Panc1 (cell line): Measurements from ENCODE around the gene KLHL11. TPM values are rescaled to one million over a fixed set of nuclear protein-coding genes. Genes with fewer than 3 reads are reported as not detected.
A peak's percentile ranks its signal among the peaks of the same experiment; 100 is the strongest.

ENCODE experiments used
- ATAC-seq: fragments of 200-7000 bp; cut with Tn5 transposase; 2 replicates; pipeline ENCODE4 v1.9.1; 2020; ENCODE audit warnings: mild to moderate bottlenecking, moderate library complexity
- BruUV-seq: library from RNA; stranded (reverse); fragments of 400-500 nt; replicated peaks from 2 replicates; lab custom pipeline; 2021; lab: Mats Ljungman, UMichigan
- CTCF ChIA-PET: fragments of 300-600 bp; sonication (Branson Sonifier 250); formaldehyde crosslinking; loops from one replicate; lab custom pipeline; 2022; ENCODE audit warnings: antibody characterized with exemption; lab: Charles Lee
- POLR2A ChIA-PET: fragments of 300-600 bp; sonication (Branson Sonifier 250); formaldehyde crosslinking; loops from one replicate; lab custom pipeline; 2022; ENCODE audit warnings: antibody characterized with exemption; lab: Charles Lee
- DNase-seq: peaks from one replicate; pipeline ENCODE4 v3.0.0-alpha.2; 2010; ENCODE audit warnings: low read depth, low spot score
- H3K27ac ChIP-seq: 2 replicates; pipeline ENCODE4 v1.5.1; 2011; ENCODE audit warnings: mild to moderate bottlenecking, low read length, inconsistent platforms
- H3K27me3 ChIP-seq: fragments of 200-500 bp; sonication (Bioruptor generic); 2 replicates; pipeline ENCODE4 v1.6.0; 2014; ENCODE audit warnings: low read length, inconsistent platforms; ENCODE audit not compliant: control insufficient read depth, insufficient read depth
- H3K36me3 ChIP-seq: fragments of 200-500 bp; sonication (Bioruptor generic); 2 replicates; pipeline ENCODE4 v1.5.1; 2014; ENCODE audit warnings: inconsistent platforms, mild to moderate bottlenecking, low read length, moderate library complexity; ENCODE audit not compliant: control insufficient read depth, insufficient read depth
- H3K4me1 ChIP-seq: 2 replicates; pipeline ENCODE4 v1.5.1; 2011; ENCODE audit warnings: inconsistent platforms, mild to moderate bottlenecking, low read length, moderate library complexity; ENCODE audit not compliant: control insufficient read depth, insufficient read depth
- H3K4me3 ChIP-seq, 2 experiments: 2 replicates each; pipeline ENCODE4 v1.5.1; 2011 to 2012; ENCODE audit warnings: low read depth in 2 of 2, low read length in 2 of 2, mild to moderate bottlenecking in 2 of 2, inconsistent platforms in 1 of 2, moderate library complexity in 1 of 2
- H3K9me3 ChIP-seq: fragments of 200-500 bp; sonication (Bioruptor generic); 2 replicates; pipeline ENCODE4 v1.5.1; 2014; ENCODE audit warnings: low read depth, mild to moderate bottlenecking, inconsistent platforms, low read length, moderate library complexity; ENCODE audit not compliant: control insufficient read depth, insufficient read depth
- CTCF ChIP-seq: fragments of 450-650 bp; IDR thresholded peaks from 2 replicates; pipeline ENCODE4 v1.5.1; 2017; ENCODE audit warnings: mild to moderate bottlenecking
- POLR2AphosphoS5 ChIP-seq: IDR thresholded peaks from 2 replicates; pipeline ENCODE4 v1.6.1; 2012; ENCODE audit warnings: mild to moderate bottlenecking, low read depth, low read length, moderate library complexity
- REST ChIP-seq, 2 experiments: IDR thresholded peaks; 2 replicates each; pipeline ENCODE4 v1.6.1; 2011 to 2012; ENCODE audit warnings: low read depth in 2 of 2, control low read depth in 1 of 2, low read length in 1 of 2, mild to moderate bottlenecking in 1 of 2, moderate library complexity in 1 of 2; ENCODE audit not compliant: insufficient read depth in 1 of 2
- SIN3A ChIP-seq: IDR thresholded peaks from 2 replicates; pipeline ENCODE4 v1.6.1; 2012; ENCODE audit warnings: low read depth, mild to moderate bottlenecking, low read length, moderate library complexity, borderline replicate concordance; ENCODE audit not compliant: insufficient read depth
- TCF7L2 ChIP-seq: IDR thresholded peaks from 2 replicates; pipeline ENCODE4 v1.6.1; 2011; ENCODE audit warnings: mild to moderate bottlenecking, low read depth, low read length, inconsistent platforms
- in situ Hi-C: cut with HindIII; loops from 2 replicates; pipeline ENCODE4 v1.10.0; 2016; ENCODE audit warnings: low sequenced_read_pairs, low pct_unique_long_range_greater_than_20kb
- intact Hi-C: fragments of 100-400 bp; cut with micrococcal nuclease; formaldehyde crosslinking; loops from one replicate; pipeline ENCODE4 v1.10.0; 2022; ENCODE audit not compliant: unreplicated experiment
- total RNA-seq: library from RNA; stranded (reverse); gene quantifications from one replicate; pipeline ENCODE4 v1.2.1, GENCODE V29; 2021; ENCODE audit not compliant: unreplicated experiment

Gene KLHL11
- total RNA-seq, 1 experiment from 2014 or later: 12.5 TPM

- Histone ChIP-seq H3K36me3 (no peaks in the 10 kb centered on the region; the same call in none of the 2 replicates), H3K4me3 (peak overlapping the region; percentile 69 to 85), H3K4me1 (peaks cover 5% of the 10 kb centered on the region; the same call in 1 of the 2 replicates), H3K27ac (peak overlapping the region; percentile 79), H3K9me3 (no peaks in the 10 kb centered on the region), H3K27me3 (no peaks in the 10 kb centered on the region)
- ATAC-seq: no peak; the same call in 1 of the 2 replicates
- TF ChIP-seq POLR2AphosphoS5 (no peak), TCF7L2 (no peak), CTCF (no peak)
- intact Hi-C loops (no loop called here), in situ Hi-C loops (no loop called here)
- BruUV-seq: no TSS peak
- no peak for DNase-seq
- ChIA-PET POLR2A (interaction anchor here (0.7 kb wide), 2 partner anchors 12 to 23 kb away, joined by 3 read pairs; no protein-coding TSS in a partner anchor), CTCF (no interaction called here)
These were observed 756 bp downstream of the KLHL11 start for GRCh38 chr17:41864498-41864835.

- TF ChIP-seq REST (IDR thresholded peaks at IDR 0.05; ENCODE audit: insufficient read depth in 1 of 2, low read depth in 2 of 2, low read length in 1 of 2) (no peak), POLR2AphosphoS5 (no peak), TCF7L2 (no peak), SIN3A (no peak), CTCF (no peak)
- H3K4me1 ChIP-seq: peaks cover 5% of the 10 kb centered on the region; the same call in 1 of the 2 replicates
- intact Hi-C loops: no loop called here
- CTCF ChIA-PET: interaction anchor here (0.7 kb wide), 2 partner anchors 51 to 87 kb away, joined by 3 to 5 read pairs; no protein-coding TSS in a partner anchor
- POLR2A ChIA-PET: no interaction called here
- DNase-seq (no peak), ATAC-seq (no peak)
- in situ Hi-C loops: no loop called here
- H3K36me3 ChIP-seq: no peaks in the 10 kb centered on the region; the same call in 1 of the 2 replicates
- BruUV-seq: no TSS peak
- H3K9me3 ChIP-seq: no peaks in the 10 kb centered on the region
- H3K27ac ChIP-seq: no peak overlapping the region
- peak overlapping the region; percentile 69 to 85 for H3K4me3 ChIP-seq
- H3K27me3 ChIP-seq: no peaks in the 10 kb centered on the region
These were observed 2.0 kb downstream of the KLHL11 start for GRCh38 chr17:41863074-41863848.
